NCI-H2196 (cell line): Measurements from ENCODE around the gene AP2A2.
A peak's percentile ranks its signal among the peaks of the same experiment; 100 is the strongest.

Experiments
- DNase-seq: peaks from one replicate; lab custom pipeline; 2025; ENCODE audit not compliant: unreplicated experiment; lab: John Stamatoyannopoulos, UW

The AP2A2 gene

DNA sequence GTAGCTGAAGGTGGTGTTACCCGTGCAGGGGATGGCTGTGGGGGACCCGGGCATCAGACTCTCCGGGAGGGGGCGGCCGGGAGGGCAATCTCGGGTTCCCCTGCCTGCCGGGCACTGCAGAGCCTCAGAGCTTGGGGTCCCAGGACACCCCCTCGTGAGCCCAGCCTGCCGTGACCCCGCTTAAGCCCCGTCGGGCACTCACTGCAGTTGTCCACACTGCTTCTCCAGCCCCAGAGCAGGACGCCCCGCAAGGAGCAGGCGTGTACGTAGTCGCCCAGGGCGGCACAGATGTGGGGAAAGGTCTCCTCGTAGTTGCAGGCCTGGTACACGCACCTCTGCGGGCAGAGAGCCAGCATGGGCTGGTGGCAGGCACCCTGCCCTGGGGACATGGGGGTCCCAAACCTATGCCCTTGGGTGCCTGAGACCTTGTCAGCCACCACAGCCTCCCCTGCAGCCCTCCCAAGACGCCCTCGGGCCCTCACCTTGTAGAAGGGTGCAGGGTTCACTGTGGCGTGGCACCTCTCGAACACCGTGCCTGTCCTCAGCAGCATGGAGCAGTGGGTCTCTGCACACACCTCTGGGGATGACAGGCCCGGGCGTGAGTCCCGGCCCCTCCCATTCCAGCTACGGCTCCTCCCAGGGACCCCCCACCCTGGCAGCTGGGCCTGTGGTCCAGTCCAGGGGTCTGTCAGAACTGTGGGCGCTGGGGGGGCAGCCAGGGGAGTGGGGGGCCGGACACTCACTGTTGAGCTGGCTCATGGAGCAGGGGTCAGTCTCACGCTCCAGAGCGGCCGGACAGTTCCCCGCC, 102.0 kb downstream of the AP2A2 start:
- no peak for DNase-seq

DNA sequence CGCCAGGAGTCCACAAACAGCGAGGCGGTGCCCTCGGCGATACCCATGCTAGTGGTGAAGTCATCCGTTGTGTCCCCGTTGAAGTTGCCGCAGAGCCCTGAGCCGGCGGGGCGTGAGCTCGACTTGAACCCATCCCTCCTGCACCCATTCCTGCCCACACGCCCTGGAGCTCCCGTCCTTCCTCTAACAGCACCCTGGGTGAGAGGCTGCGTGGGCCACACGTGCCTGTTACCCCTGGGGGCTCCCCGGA, 102.5 kb downstream of the AP2A2 start:
- DNase-seq = no peak

DNA sequence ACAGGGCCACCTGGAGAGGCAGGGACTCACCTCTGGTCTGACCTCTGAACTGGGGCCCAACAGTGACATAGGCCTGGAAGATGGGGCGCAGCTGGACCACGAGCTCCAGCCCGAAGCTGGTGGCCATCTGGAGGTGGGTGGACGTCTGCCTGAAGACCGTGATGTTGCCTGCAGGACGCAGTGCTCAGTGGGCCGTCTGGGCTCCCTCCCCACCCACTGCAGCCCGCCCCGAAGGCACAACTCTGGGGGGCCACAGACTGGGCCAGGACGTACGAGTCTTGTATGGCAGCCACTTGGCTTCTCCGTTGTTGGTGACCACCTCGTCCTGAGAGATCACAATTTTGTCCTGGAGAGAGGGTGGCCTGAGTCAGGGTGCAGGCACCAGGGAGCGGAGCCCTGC, 102.9 kb downstream of the AP2A2 start:
- no peak for DNase-seq

DNA sequence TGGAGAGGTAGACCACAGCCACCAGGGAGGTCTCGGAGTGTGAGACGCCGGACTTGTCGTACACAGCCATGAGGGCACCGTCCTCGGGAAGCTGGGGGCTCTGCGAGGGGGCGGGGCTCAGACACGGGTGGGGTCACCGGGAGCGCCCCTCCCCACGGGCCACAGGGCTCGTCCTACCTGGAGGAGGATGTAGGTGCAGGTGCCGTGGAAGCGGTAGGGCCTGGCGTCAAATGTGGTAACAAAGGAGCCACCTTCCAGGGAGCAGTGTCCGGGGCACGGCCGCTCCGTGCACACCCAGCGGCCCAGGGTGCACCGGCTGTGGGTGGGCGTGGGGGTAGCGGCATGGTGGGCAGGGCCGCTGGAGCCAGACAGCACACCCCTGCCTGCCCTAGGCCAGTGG, 103.4 kb downstream of the AP2A2 start:
- no peak for DNase-seq

DNA sequence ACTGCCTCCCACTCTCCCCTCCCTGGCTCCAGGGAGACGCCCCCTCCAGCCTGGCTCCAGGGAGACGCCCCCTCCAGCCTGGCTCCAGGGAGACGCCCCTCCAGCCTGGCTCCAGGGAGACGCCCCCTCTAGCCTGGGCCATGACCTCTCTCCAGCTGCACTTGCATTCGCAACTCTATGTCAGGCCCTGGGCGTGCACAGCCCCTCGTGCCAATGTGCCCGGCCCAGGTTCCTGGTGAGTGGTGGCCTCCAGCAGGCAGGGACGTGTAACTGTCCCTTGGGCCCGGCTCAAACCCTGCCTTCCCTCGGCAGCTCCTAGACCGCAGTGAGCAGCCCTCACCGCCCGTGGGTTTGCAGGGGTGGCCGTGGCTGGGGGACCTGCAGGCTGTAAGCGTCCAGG, 104.0 kb downstream of the AP2A2 start:
- DNase-seq = peak; percentile 9

DNA sequence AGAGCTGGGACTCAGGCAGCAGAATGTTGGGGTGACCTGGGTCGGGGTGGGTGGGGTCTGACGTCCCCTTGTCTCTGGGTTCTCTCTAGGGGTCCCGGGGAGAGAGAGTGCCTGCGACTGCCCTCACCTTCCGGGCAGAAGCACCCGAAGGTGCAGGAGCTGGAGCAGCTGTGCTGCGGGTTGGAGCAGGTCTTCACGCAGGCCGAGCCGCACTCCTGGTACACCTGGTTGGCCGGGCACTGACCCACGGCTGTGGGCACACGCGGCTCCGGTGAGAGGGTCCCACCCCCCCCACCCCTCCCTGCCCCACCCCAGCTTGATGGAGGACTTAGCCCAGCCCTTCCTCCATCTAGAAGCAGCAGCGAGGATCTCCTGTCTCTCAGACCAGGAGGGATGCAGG, 104.4 kb downstream of the AP2A2 start:
- DNase-seq = no peak

DNA sequence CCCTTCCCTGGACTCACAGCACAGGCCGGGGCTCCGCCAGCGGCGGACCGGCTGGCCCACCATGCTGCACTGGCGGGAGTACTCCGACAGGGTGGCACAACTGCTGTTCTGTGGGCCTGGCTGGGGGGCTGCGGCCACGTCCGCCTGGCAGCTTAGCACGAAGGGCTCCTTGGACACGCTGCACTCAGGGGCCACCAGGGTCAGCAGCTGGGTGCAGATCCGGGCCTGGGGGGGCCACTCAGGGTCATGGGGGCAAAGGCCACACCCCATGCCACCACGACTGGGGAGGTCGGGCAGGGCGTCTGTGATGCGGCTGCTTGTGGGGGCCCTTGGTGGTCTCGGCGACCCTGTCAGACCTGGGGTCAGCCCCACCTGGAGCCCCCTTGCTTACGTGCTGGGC, 104.9 kb downstream of the AP2A2 start:
- no peak for DNase-seq

DNA sequence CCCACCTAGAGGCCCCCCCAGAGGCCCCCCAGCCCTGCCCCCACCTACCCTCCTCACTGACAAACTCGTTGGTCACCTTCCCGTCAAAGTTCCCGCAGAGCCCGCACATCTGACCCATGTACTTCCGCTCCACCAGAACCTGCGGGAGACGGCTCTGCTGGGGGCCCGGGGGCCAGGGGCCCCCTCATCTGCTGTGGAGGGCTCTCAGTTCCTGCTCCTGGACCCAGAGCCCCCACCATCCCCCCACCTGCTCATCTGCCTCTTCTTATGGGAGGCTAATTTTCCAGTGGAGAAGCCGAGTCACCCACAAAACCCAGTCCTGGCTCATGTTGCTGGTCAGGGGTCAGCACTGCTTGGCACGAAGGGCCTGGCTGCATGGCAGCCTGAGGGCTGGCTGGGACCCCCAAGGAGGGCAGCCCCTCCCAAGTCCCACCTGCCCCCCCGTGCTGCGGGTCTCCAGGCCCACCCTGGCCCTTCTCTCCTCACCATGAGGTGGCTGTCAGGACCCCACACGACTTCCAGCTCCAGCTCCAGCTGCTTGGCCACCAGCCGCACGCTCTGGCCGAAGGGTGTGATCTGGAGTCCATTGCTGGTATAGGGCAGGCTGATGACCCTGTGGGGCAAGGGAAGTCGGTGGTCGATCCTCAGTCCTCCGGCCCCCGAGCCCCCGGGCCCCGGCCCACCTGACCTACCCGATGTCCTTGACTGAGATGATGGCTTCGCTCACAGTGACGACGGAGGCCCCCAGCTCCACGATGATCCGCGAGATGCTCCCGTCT, 105.6 kb downstream of the AP2A2 start:
- no peak for DNase-seq

DNA sequence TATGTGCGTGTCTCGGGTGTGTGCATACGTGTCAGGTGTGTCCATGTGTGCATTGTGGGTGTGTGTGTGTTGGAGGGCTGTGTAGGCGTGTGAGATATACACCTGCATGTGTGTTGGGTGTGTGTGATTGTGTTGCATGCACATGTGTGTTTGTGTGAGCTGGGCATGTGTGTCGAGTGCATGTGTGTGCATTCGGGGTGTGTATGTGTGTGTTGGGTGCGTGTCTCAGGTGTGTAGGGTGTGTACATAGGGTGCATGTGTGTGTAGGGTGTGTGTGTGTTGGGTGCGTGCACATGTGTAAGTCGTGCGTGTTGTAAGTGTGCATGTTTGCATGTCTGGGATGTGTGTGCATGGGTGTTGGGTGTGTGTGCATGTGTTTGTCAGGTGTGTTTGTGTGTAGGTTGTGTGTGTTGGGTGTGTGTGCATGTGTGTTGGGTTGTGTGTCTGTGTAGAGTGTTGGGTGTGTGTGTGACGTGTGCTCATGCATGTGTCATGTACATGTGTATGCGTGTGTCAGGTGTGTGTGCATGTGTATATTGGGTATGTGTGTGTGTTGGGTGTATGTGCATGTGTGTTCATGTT, 106.7 kb downstream of the AP2A2 start:
- DNase-seq = no peak

DNA sequence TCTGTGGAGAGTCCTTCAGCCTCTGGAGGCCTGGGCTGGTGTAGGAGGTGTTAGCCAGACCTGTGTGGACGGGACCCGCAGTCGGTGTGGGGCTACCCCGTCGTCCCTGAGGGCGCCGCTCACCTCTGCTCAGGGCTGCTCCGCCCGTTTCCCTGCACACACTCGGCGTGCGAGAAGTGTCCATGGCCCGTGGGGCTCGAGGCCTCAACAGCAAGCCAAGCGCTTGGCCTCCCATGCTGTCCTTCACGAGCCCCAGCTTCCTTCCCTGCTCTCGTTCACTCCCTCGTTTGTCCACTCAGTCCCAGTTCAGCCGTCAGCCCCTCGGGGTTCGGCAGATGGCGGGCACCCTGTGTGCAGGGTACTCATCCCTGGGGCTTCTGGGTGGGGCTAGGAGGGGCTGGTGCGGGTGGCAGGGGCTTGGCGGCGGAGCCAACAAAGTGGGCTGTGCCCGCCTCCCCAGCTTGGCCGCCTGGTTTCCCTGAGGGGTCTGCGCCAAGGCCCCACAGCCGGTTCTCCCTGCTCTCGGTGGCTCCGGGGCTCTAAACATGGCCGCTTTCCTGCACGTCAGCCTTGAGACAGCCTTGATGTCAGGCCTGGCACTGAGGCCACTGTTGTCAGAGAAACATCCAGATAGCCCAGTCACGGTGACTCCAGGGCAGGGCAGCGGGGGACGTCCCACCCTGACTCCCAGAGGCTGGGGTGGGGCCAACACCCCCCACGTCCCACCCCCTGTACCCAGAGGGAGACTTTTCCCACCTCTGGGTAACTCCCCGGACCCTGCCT, 107.5 kb downstream of the AP2A2 start:
- no peak for DNase-seq

DNA sequence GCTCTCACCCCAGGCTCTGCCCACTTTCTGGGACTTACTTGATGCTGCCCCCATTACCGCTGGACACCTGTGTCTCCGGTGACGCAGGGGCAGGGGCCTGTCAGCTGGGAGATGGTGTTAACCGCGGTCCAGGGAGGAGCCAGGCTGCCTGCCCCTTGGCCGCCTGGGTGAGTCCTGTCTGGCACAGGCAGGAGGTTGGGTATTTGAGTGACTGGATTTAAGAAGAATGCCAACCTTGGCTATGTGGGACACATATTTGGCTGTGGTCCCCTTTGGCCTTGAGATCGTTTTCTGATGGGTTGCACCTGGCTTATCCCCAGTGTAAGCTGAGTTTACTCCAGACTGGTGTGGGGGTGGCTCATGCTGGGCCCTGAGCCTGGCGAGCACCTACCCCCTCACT, 108.3 kb downstream of the AP2A2 start:
- no peak for DNase-seq

DNA sequence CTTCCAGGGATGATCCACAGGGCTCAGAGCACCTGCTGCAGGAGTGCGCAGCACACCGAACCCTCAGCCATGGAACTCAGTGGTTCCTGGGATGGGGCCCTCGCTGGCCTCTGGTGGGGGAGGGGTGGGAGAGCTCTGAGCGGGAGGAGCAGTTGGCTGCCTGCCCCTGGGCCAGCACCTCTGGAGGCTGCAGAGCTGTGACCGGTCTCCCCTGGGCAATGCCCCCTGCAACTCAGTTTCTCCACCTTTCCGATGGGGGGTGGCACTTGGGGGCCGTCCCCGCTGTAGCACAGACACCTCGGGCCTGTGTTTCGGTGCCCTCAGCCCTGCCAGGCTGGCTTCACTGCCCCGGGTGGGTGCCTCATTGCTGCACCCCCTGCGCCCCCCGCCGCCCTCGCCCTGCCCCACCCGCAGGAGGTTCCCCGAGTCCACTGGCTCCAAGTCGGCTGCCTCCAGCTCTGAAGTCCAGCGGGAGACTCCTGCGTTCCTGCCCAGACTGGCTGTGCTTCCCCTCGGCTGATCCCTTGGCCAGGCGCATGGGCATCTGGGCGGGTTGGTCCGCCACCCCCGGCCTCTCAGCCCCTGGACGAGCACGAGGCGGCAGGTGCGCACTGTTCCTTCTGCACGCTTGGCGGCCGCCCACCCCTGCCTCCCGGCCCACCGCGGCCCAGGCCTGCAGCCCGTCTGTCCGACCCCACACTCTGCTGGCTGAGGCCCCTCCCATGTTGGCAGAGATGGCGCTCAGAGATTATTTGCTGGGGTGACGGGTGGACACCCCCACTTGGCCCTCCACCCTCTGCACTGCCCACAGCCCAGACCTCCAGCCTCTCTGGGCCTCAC, 109.0 kb downstream of the AP2A2 start:
- no peak for DNase-seq

DNA sequence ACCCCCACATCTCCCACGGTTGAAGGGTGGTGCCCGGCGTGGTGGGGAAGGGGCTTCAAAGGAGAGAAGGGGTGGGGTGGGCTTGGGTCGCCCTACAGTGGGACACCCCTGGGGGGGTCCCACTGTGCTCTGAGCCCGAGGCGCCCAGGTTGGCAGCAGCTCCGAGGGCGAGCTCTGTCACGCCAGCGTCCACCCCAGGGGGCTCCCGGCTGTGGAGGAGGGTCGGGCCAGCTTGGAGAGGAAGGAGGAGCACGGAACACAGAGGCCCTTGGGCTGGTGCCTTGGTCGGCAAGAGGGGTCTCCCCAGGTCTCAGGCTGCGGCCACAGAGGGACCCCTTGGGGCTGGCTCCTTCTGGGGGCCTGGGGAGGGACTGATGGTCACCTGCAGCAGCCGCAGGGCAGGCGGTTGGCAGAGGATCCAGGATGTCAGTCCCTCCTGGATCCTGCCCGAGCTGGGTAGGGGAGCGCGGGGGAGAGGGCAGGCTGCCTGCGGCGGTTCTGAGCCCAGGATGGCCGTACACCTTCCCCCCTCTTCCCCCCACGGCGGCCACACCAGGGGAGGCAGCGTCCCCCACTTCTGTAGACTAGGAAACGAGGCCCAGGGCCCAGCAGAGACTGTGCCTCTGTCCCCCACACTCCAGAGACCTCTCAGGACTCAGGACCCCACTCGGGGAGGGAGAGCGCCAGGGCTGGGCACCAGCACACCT, 110.1 kb downstream of the AP2A2 start:
- no peak for DNase-seq

DNA sequence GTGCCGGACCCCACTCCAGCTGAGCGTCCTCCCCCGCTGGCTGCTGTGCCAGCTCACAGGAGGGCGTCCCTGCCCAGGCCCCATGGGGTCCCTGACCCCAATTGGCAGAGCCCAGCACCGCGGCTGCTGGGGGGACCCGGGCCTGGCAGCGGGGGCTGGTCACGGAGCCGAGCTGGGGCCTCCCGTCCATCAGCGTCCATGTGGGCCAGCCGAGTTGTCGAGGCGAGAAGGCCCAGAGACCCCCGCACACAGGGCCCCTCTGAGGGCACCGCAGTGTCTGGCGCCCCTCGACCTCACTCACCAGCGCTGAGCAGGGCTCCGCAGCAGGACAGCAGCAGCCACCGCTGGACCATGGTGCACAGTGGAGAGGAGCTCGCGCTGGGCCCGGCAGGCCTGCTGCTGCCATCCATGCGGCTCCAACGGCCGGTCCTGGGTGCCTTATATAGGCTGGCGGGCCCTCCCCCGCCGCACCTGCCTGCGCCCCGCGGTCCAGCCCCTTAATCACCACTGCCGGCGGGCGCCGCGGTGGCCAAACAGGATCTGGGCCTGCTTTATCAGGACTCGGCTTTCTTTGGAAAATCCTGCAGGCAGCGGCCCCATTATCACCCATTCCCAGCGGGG, 110.7 kb downstream of the AP2A2 start, which contains the start of gene MUC6:
Gene MUC6, minus strand, starts transcription at position 416 of the 621 bp plus-strand sequence. Its CDS starts 63 bp downstream, at position 353.
- no peak for DNase-seq

DNA sequence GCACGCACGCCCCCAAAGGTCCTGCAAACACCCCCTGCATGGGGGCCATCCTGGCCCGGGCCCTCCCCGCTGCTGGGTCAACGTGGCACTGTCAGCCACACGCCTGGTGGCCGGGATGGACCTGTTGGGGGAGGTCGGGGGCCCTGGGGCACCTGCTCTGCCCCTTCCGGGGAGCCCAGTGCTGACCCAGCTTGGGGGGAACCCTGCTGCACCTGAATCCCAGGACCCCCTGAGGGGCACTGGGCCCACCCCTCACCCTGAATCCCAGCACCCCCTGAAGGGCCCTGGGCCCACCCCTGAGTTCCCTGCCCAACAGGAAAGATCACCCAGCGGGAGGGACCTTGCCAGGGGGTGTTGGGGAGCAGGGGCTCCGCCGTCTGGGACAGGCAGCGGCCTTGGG, 111.3 kb downstream of the AP2A2 start:
- DNase-seq = no peak

DNA sequence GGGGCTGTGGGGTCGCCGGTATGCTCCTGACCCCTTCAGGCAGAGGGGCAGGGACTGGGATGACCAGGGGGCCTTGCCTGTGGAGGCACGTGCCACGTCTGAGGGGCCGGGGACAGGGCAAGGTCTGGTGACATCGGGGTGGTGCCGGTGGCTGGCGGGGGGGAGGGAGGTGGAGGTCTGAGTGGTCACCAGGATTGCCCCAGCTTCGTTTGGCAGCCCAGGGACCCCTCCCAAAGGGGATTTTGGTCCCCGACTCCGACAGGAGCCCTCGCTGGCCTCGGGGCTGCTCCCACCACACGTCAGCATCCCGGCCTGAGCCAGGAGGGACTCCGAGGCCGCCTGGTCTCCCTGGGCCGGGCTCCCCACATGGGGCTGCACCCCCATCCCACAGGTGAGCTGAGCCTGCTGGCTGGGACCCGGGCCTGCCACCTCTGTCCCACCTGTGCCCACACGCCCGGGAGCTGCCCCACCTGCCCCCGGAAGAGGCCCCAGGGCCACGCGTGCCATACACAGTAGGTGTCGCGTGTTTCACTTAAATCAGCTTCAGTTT, 111.9 kb downstream of the AP2A2 start:
- no peak for DNase-seq

DNA sequence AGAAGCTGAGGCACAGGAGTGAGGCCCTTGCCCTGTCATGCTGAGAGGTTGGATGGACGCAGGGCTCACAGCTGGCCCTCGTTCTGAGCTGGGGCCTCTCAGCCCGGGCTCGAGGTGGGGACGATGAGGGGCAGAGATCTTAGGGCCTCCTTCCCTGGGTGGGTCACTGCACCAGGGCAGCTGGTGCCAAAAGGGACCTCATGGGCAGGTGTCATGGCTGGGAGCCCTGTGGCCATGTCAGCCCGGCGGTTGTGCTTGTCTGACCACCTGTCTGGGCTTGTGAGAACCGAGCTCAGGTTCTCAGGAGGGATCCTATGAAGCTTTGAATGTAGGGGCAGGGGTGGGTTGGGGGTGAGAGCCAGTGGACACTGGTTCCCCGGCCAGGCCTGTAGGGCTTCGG, 112.7 kb downstream of the AP2A2 start:
- DNase-seq = no peak

DNA sequence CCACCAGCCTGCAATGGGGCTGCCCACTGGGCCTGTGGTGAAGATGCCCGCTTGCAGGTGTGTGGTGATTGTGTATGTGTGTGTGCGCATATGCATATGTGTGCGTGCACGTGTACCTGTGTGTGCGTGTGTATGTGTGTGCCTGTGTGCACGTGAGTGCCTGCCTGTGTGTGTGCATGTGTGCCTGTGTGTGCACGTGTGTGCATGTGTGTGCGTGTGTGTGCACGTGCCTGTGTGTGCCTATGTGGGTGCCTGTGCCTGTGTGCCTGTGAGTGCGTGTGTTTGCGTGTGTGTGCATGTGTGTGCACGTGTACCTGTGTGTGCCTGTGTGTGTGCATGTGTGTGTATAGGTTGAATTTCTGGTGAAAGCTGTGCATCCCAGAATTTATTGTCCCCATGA, 113.3 kb downstream of the AP2A2 start:
- no peak for DNase-seq
